Measurements from ENCODE around the gene CYP2S1. TPM values are rescaled to one million over a fixed set of nuclear protein-coding genes. Genes with fewer than 3 reads are reported as not detected.
A peak's percentile ranks its signal among the peaks of the same experiment; 100 is the strongest.

Gene CYP2S1
- total and polyA plus RNA-seq, 9 of the 15 experiments (the other 6 are each of a cell fraction or from before 2014, with no cell fraction given), result 0.07 to 1.9 (median 0.41) TPM

- TF ChIP-seq ZNF239 (CRISPR knock-in tag; IDR thresholded peaks at IDR 0.05), result no peak
- TF ChIP-seq TOE1 (IDR thresholded peaks at IDR 0.05; ENCODE audit: borderline replicate concordance), result peak; percentile 52
- no peak for TF ChIP-seq TOE1 (CRISPR knock-in tag; IDR thresholded peaks at IDR 0.05; ENCODE audit: borderline replicate concordance, low read depth)
- peak; percentile 61; the same call in 1 of the 2 replicates for TF ChIP-seq OTX1 (CRISPR knock-in tag; IDR thresholded peaks at IDR 0.05)
- no peak for TF ChIP-seq ERF (CRISPR knock-in tag; IDR thresholded peaks at IDR 0.05)
- peak; percentile 91 for TF ChIP-seq VEZF1 (CRISPR knock-in tag; IDR thresholded peaks at IDR 0.05)
- no peak for TF ChIP-seq NR2C2 (CRISPR knock-in tag; IDR thresholded peaks at IDR 0.05)
- TF ChIP-seq NR2C2 (tag; IDR thresholded peaks at IDR 0.05), result no peak
- no peak for TF ChIP-seq ZBTB5 (IDR thresholded peaks at IDR 0.05)
- TF ChIP-seq SIN3B (IDR thresholded peaks at IDR 0.05; ENCODE audit: low read depth), result no peak
- TF ChIP-seq SRSF9 (IDR thresholded peaks at IDR 0.05; ENCODE audit: borderline replicate concordance, low read depth, low read length), result no peak
- TF ChIP-seq FOXJ3 (CRISPR knock-in tag; IDR thresholded peaks at IDR 0.05), result no peak
- peak; percentile 74 for TF ChIP-seq CBFA2T3 (IDR thresholded peaks at IDR 0.05)
- no peak for TF ChIP-seq RNF2 (IDR thresholded peaks at IDR 0.05)
- TF ChIP-seq SPI1 (IDR thresholded peaks at IDR 0.05; ENCODE audit: borderline replicate concordance, low read depth, low read length), result no peak
- TF ChIP-seq SMC3 (conservative IDR thresholded peaks at IDR 0.05; ENCODE audit: insufficient read depth, low read depth, low read length), result no peak
- no peak for TF ChIP-seq PTBP1 (IDR thresholded peaks at IDR 0.05; ENCODE audit: low read depth, low read length)
- no peak for TF ChIP-seq TAL1 (IDR thresholded peaks at IDR 0.05)
- TF ChIP-seq HDAC2 (IDR thresholded peaks at IDR 0.05), result peak; percentile 29; the same call in 1 of the 2 replicates
- TF ChIP-seq NBN (IDR thresholded peaks at IDR 0.05; ENCODE audit: low read depth), result no peak; the same call in 1 of the 2 replicates
- TF ChIP-seq MCM7 (IDR thresholded peaks at IDR 0.05), result 0 out of 4 replicates have a peak, but pooled peaks of 1 of the 2 experiments have one; percentile 16
- TF ChIP-seq MLLT1 (IDR thresholded peaks at IDR 0.05), result peak; percentile 7 to 27; a peak in 1 of 4 replicates
- TF ChIP-seq IRF1 (CRISPR knock-in tag; IDR thresholded peaks at IDR 0.05; ENCODE audit: borderline replicate concordance), result no peak
- TF ChIP-seq TARDBP (IDR thresholded peaks at IDR 0.05), result no peak
- TF ChIP-seq EP300 (IDR thresholded peaks at IDR 0.05; ENCODE audit: low read length), result peak; percentile 32; the same call in 1 of the 2 replicates
Measured at GRCh38 chr19:41225238-41226052, 32.4 kb downstream of the CYP2S1 start (continued).
